ENCODE results near the gene EXOC4. TPM values are rescaled to one million over a fixed set of nuclear protein-coding genes. Genes with fewer than 3 reads are reported as not detected.
"Not testable (repeated sequence)": the region's sequence is repeated elsewhere in the genome, so short reads cannot be mapped to it uniquely, and the experiment has no call there.

The EXOC4 gene
- total RNA-seq, 1 experiment from 2014 or later: 65.1 TPM

DNA sequence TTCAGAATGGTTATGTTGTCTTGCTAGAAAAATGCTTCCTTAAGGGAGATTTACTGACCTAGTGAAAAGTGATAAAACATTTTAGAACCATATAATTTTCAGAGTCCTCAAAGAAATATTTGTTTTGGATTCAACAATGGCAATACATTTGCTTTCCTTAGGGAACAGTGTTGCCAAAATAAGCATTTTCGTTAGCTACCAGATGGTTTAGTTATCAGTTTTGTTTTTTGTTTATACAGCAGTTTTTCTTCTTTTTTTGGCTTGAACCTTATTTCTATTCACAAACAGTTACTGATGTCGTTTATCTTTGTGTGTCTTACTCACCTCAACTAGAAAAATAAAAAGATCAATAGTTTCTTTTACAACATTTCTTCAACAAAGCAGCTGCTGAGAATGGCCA, 48.6 kb downstream of the EXOC4 start:
- in situ Hi-C loops (cut with HindIII; ENCODE audit: low pct_unique_long_range_greater_than_20kb, low sequenced_read_pairs): no loop called here
- no peak for DNase-seq (ENCODE audit: low read depth)

DNA sequence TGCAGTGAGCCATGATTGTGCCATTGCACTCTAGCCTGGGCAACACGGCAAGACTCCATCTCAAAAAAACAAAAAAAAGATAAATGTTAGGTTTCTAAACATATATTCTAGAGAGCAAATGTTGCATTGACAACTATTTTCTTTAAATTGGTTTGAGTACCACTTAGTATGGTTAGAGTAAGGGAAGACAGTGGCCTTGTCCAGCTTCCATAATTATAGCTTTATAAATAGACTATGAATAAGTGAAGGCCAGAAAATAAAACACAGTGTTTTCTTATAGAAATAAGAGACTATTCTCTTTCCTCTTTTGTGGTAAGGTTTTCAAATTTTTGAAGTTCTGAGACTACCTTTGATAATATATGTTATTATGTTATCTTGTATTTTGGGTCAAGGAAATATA, 50.5 kb downstream of the EXOC4 start:
- in situ Hi-C loops (cut with HindIII; ENCODE audit: low pct_unique_long_range_greater_than_20kb, low sequenced_read_pairs): no loop called here
- DNase-seq (ENCODE audit: low read depth): no peak

DNA sequence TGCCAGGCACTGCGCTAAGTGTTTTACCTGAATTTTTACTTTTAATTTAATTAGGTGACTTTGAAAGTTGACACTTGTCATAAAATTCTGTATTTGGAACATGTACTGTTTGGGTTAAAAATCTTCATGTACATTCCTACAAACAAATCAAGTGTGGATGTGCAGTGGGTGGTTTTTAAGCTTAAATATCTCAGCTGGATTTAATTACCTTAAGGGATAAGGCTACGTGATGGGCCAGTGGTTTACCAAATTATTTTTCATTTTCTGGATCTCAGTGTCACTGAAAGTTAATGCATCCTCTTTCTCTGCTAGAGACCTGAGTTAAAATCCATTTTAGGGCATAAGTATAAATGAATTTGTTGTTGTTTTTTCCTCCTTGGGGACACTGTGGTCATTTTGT, 51.1 kb downstream of the EXOC4 start:
- no peak for DNase-seq (ENCODE audit: low read depth)
- in situ Hi-C loops (cut with HindIII; ENCODE audit: low pct_unique_long_range_greater_than_20kb, low sequenced_read_pairs): no loop called here

DNA sequence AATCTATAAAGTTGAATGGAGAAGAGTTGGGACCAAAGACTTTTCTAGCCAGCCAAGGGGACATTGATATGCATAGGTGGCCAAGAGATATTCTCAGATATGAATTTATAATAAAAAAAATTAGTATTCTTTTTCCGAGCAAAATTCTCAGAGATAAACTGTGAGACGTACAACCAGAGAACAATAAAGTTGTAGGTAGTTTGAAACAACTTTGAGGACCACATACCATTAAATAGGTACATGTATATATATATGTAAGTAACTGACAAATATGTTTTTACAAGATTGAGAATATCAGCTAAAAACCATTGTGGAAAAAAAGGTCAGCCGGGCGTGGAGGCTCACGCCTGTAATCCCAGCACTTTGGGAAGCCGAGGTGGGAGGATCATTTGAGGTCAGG, 56.5 kb downstream of the EXOC4 start:
- in situ Hi-C loops (cut with HindIII; ENCODE audit: low pct_unique_long_range_greater_than_20kb, low sequenced_read_pairs): no loop called here
- DNase-seq (ENCODE audit: low read depth): no peak

DNA sequence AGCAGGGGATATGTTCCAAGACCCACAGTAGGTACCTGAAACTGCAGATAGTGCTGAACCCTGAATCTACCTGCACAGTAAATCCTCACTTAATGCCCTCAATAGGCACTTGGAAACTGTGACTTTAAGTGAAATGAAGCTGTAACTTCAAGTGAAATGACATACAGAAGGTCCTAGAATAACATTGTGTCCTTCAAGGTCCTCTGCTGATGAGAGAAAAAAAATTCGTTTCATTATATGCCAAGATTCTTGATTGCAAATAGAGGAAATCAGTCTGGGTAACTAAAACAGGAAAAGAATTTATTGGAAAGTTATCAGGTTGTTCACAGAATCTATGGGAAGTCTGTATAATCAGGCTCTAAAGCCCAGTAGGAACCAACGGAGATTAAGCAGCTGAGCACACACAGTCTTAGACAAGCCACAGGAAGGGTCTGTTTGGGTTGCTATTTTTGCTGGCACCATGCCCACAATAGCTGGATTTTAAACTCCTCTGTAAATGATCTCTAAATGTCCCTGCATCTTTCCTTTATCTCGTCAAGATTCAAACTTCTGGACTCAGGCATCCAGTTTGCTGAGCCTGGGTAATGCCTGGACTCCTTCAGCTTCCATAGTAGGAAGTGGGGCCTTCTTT, 57.5 kb downstream of the EXOC4 start:
- peak; percentile 45 for DNase-seq (ENCODE audit: low read depth)
- in situ Hi-C loops (cut with HindIII; ENCODE audit: low pct_unique_long_range_greater_than_20kb, low sequenced_read_pairs): no loop called here

DNA sequence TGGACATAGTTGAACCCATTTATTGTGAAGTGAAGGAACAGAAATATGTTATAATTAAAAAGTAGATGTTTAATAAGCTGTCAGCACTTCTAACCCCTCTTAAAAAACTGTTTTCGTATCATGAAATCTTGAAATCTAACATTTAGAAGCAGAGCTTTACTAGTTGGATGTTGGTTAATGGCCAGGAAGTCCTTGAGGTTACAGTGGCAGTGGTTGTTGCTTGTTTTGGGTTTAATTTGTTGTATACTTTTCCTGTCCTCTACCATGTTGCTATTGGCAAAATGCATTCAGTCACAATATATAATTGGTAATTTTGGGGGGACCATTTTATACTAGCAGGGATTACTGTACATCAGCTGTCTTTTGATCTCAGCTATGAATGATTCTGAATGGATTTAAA, 60.7 kb downstream of the EXOC4 start:
- no peak for DNase-seq (ENCODE audit: low read depth)
- in situ Hi-C loops (cut with HindIII; ENCODE audit: low pct_unique_long_range_greater_than_20kb, low sequenced_read_pairs): no loop called here

DNA sequence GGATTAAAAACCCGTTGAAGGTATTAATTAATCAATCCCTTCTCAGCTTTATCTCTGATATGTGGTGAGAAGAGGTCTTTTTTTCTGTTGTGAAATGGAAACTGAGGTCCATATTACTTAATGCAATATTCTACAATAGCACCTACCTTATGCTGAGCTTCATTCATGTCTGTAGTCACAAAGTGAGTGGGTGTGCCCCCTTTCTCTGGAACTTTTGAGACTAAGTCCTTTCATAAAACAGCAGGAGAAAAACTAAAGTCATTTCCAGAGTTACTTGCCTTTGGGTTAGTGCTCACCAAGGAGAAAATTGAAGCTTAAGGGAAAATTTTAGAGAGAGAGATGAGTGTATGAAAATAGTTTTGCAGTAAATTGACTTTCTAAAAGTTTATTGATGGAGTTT, 61.2 kb downstream of the EXOC4 start:
- in situ Hi-C loops (cut with HindIII; ENCODE audit: low pct_unique_long_range_greater_than_20kb, low sequenced_read_pairs): no loop called here

DNA sequence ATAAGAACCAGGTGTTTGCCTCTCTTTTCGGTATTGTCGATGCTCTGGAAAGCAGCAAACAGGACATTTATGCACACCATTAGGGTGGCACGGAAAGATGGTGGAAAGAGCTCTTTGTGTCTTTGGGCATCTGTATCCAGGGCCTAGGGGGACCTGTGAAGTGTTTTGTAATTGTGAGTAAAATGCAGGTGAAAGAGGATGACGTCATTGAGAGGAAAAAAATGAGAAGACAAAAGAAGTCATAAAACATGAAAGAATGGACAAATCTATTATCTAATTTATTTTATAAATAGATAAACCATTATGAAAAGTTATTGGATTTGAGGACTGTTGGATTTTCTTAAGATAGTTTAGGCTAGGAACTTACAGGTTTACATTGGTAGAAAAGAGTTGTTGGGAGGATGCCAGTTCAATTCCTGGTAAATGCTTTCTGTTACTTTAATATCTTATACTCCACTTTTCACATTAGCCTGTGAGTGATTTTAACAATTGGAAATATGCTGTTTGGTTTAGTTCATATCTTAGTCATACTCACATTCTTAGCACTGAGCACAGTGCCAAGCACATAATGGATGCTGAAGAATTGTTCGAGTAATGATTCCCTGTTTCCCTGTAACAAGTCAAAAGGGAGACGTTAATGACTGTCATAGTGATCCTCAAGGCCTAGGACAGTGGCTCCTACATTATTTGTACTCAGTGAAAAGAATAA, 62.6 kb downstream of the EXOC4 start:
- in situ Hi-C loops (cut with HindIII; ENCODE audit: low pct_unique_long_range_greater_than_20kb, low sequenced_read_pairs): no loop called here
- no peak for DNase-seq (ENCODE audit: low read depth)

More for the DNA sequence above, 61.2 kb downstream of the EXOC4 start:
- no peak for DNase-seq (ENCODE audit: low read depth)

DNA sequence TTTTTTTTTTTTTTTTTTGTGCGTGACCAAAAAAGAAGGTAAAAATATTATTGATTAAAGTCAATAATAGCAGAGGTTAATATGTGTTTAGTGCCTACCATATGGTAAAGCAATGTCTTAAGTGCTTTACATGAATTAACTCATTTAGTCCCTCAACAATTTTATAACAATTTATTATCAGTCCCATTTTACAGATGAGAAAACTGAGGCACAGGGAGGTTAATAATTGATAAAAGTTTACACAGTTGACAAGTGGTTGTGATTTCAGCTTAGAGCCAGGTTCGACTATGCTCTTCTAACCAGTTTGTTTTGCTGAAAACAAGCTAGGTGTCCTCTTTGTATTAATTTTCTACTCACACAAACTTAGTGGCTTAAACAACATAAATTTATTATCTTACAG, 67.0 kb downstream of the EXOC4 start:
- in situ Hi-C loops (cut with HindIII; ENCODE audit: low pct_unique_long_range_greater_than_20kb, low sequenced_read_pairs): no loop called here
- DNase-seq (ENCODE audit: low read depth): no peak

DNA sequence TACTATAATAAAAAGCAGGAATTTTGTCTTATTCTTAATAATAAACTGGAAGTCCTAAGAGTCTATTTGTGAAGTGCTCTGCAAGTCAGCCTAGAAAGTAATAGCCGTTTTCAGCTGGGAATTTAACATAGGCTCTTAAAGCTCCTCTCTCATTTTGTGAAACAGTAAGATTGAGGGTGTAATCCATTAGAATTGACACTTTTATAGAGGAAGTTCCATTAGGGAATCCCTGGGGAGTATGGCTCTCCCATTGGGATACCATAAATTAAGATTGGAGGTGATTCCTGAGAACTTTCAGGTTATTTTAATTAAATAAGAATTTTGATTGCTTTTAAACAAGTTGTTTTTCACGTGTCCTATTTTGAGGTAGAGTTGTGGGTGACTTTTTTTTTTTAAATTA, 68.0 kb downstream of the EXOC4 start:
- no peak for DNase-seq (ENCODE audit: low read depth)
- in situ Hi-C loops (cut with HindIII; ENCODE audit: low pct_unique_long_range_greater_than_20kb, low sequenced_read_pairs): no loop called here

DNA sequence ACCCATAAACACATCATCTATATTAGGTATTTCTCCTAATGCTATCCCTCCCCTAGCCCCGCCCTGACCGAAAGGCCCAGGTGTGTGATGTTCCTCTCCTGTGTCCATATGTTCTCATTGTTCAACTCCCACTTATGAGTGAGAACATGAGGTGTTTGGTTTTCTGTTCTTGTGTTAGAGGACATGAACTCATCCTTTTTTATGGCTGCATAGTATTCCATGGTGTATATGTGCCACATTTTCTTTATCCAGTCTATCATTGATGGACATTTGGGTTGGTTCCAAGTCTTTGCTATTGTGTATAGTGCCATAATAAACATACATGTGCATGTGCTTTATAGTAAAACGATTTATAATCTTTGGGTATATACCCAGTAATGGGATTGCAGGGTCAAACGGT, 68.5 kb downstream of the EXOC4 start:
- in situ Hi-C loops (cut with HindIII; ENCODE audit: low pct_unique_long_range_greater_than_20kb, low sequenced_read_pairs); DNase-seq (ENCODE audit: low read depth): not testable (repeated sequence)

DNA sequence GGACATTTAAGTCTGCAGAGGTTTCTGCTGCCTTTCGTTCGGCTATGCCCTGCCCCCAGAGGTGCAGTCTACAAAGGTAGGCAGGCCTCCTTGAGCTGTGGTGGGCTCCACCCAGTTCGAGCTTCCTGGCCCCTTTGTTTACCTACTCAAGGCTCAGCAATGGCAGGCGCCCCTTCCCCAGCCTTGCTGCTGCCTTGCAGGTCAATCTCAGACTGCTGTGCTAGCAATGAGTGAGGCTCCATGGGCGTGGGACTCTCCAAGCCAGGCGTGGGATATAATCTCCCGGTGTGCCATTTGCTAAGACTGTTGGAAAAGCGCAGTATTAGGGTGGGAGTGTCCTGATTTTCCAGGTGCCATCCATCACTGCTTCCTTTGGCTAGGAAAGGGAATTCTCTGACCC, 73.9 kb downstream of the EXOC4 start:
- DNase-seq (ENCODE audit: low read depth); in situ Hi-C loops (cut with HindIII; ENCODE audit: low pct_unique_long_range_greater_than_20kb, low sequenced_read_pairs): not testable (repeated sequence)

DNA sequence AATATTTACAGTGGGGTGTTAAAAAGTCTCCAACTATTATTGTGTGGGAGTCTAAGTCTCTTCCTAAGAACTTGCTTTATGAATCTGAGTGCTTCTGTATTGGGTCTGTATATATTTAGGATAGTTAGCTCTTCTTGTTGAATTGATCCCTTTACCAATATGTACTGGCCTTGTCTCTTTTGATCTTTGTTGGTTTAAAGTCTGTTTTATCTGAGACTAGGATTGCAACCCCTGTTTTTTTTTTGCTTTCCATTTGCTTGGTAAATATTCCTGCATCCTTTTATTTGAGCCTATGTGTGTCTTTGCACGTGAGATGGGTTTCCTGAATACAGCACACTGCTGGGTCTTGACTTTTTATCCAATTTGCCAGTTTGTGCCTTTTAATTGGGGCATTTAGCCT, 75.1 kb downstream of the EXOC4 start:
- in situ Hi-C loops (cut with HindIII; ENCODE audit: low pct_unique_long_range_greater_than_20kb, low sequenced_read_pairs): not testable (repeated sequence)

DNA sequence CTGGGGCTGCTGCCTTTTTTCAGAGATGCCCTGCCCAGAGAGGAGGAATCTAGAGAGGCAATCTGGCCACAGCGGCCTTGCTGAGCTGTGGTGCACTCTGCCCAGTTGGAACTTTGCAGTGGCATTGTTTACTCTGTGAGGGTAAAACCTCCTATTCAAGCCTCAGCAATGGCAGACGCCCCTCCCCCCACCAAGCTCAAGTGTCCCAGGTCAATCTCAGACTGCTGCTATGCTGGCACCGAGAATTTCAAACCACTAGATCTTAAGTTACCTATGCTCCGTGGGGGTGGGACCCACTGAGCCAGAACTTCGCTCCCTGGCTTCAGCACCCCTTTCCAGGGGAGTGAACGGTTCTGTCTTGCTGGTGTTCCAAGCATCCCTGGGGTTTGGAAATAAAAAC, 77.2 kb downstream of the EXOC4 start:
- in situ Hi-C loops (cut with HindIII; ENCODE audit: low pct_unique_long_range_greater_than_20kb, low sequenced_read_pairs): no loop called here
- no peak for DNase-seq (ENCODE audit: low read depth)

More for the DNA sequence above, 75.1 kb downstream of the EXOC4 start:
- DNase-seq (ENCODE audit: low read depth): not testable (repeated sequence)

DNA sequence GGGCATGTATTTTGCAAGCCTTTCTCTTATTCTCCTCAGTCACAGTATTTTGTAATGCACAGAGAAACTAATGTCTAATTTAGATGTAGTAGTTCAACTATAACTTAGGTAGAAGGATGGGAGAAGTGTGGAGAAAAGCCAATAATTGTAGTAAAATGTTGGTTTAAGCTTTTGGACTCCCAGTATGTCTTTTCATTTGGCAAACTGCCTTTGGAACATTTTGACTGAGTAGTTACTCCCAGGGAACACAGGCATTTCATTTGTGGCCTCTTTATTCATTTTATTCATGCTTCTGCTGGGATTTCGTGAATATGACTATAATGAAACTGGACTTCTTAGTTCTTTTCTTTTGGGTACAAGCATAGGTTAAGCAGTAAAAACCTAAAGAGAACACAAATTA, 79.0 kb downstream of the EXOC4 start:
- no peak for DNase-seq (ENCODE audit: low read depth)
- in situ Hi-C loops (cut with HindIII; ENCODE audit: low pct_unique_long_range_greater_than_20kb, low sequenced_read_pairs): no loop called here

DNA sequence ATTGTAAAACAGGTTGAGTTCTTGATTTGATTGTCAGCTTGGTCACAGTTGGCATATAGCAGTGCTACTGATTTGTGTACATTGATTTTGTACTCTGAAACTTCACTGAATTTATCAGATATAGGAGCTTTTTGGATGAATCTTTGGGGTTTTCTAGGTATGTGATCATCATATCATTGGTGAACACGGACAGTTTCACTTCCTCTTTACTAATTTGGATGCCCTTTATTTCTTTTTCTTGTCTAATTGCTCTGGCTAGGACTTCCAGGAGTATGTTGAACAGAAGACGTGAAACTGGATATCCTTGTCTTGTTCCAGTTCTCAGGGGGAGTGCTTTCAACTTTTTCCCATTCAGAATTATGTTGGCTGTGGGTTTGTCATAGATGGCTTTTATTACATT, 86.9 kb downstream of the EXOC4 start:
- DNase-seq (ENCODE audit: low read depth): no peak
- in situ Hi-C loops (cut with HindIII; ENCODE audit: low pct_unique_long_range_greater_than_20kb, low sequenced_read_pairs): no loop called here

DNA sequence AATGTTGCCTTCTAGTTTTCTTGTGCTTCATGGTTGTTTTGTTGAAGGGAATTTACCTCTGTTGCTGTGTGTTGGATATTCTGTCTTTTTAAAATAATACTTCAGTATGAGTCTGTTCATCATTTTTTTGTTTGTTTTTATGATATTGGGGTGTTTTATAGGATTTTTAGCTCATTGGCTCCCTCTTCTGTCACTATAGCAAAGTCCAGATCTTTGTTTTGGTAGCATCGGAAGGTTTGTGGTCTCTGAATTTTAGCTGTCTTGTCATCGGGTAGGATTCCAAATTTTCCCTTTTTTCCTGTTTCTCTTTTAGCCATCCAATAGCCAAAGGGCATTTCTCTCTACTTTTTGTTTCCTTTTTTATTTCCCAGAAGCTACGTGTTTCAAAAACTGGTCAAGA, 91.4 kb downstream of the EXOC4 start:
- in situ Hi-C loops (cut with HindIII; ENCODE audit: low pct_unique_long_range_greater_than_20kb, low sequenced_read_pairs): no loop called here
- no peak for DNase-seq (ENCODE audit: low read depth)

DNA sequence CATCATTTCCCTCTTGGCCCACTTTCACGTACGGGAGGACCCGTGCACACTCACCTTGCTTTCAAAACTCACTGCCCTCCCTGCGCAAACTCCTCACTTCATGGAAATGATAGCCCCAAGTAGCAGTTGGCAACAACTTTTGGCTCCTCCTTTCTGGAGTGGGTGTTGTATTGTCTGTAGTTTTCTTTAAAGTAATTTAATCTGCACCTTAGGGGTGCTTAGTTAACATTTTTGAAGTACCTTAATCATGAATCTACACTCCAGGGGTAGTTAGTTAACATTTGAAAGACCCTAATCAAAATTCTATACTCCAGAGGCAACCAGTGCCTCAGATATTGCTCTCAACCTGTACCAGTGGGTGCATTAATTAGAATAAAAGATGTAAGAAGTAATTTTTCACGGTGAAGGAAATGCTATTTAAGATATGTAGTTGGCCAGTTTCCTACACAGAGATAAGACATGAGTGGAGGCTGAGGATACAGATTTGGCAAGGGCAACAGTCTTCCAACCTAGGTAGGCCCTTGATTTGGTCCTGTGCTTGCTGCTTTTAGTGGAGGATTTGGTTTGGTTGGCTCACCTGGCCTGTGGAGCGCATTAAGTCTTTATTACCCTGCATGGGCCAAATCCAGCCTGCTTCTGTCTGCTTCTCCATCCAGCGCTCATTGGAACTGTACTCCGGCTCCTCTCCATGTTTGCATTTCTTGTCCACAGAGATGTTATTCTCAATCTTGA, 93.0 kb downstream of the EXOC4 start:
- no peak for DNase-seq (ENCODE audit: low read depth)
- in situ Hi-C loops (cut with HindIII; ENCODE audit: low pct_unique_long_range_greater_than_20kb, low sequenced_read_pairs): no loop called here

DNA sequence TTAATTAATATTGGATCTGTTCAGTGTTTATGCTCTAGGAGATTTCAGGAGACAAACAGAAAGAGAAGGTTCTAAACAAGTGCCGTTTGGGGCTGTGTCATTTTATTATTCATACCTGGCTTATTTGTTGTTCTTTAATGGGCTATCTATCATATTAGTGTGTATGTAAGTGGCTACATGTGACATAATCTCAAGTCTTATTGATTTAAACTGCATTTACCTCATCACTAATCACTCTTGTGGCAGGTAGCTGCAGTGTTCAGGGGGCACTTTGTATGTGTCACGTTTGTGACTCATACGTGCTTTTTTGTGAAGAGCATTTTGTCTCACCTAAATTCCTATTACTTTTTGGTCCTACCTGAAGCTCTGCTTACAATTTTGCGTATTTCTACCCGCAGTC, 95.4 kb downstream of the EXOC4 start:
- in situ Hi-C loops (cut with HindIII; ENCODE audit: low pct_unique_long_range_greater_than_20kb, low sequenced_read_pairs): no loop called here
- DNase-seq (ENCODE audit: low read depth): no peak

Measured in Caki2 (cell line).